ENCODE results near the gene TPPP.

The TPPP gene

GRCh38 chr5:610011-610743, 83.0 kb downstream of the TPPP start:
- H3K27me3 ChIP-seq (replicated peaks; ENCODE audit: insufficient read depth, low read length) = no peaks in the 10 kb centered on the region
- H3K4me1 ChIP-seq (ENCODE audit: low read length) = peaks cover 20% of the 10 kb centered on the region
- H3K4me2 ChIP-seq (ENCODE audit: low read depth, low read length) = no peak overlapping the region
- TF ChIP-seq CTCF (IDR thresholded peaks at IDR 0.05; ENCODE audit: low read length) = no peak
- TF ChIP-seq EZH2phosphoT487 (IDR thresholded peaks at IDR 0.05; ENCODE audit: low read length) = no peak
- no peak for TF ChIP-seq EZH2 (optimal IDR thresholded peaks at IDR 0.05; ENCODE audit: low read depth, low read length)
- peaks cover 12% of the 10 kb centered on the region for H3F3A ChIP-seq (ENCODE audit: insufficient read depth, low read length)
- H4K20me1 ChIP-seq (ENCODE audit: insufficient read depth, low read length) = no peaks in the 10 kb centered on the region
- no peak overlapping the region for H2AFZ ChIP-seq (ENCODE audit: low read length)
- H3K79me2 ChIP-seq (ENCODE audit: low read length) = peaks cover 34% of the 10 kb centered on the region
- DNase-seq = no peak
- H3K4me3 ChIP-seq (ENCODE audit: low read length) = no peak overlapping the region
- no peaks in the 10 kb centered on the region; the same call in 1 of the 2 replicates for H3K36me3 ChIP-seq (replicated peaks; ENCODE audit: insufficient read depth, low read length)
- no peak overlapping the region for H3K27ac ChIP-seq (ENCODE audit: low read length)
- H3K9me3 ChIP-seq (replicated peaks; ENCODE audit: insufficient read depth, low read length) = no peaks in the 10 kb centered on the region
- H3K9me2 ChIP-seq (replicated peaks; ENCODE audit: insufficient read depth, low read length) = no peaks in the 10 kb centered on the region
- no peak overlapping the region for H3K9ac ChIP-seq (ENCODE audit: low read length)
